GM18909 (cell line): Measurements from ENCODE around the gene KCNG2.
"Not testable (repeated sequence)": the region's sequence is repeated elsewhere in the genome, so short reads cannot be mapped to it uniquely, and the experiment has no call there.

Experiments
- ATAC-seq: cut with Tn5 transposase; IDR thresholded peaks from one replicate; pipeline ENCODE4 v1.9.1; 2021; ENCODE audit warnings: mild to moderate bottlenecking; ENCODE audit not compliant: unreplicated experiment, poor library complexity

KCNG2 gene

GRCh38 chr18:79878246-79878645 lies 80.5 kb downstream of the KCNG2 start:
- ATAC-seq, result not testable (repeated sequence)

- no peak for ATAC-seq
These were observed 81.1 kb downstream of the KCNG2 start for GRCh38 chr18:79878741-79879378.

- no peak for ATAC-seq
These were observed 81.8 kb downstream of the KCNG2 start for GRCh38 chr18:79879566-79879965.

- no peak for ATAC-seq
These were observed 84.0 kb downstream of the KCNG2 start for GRCh38 chr18:79881695-79882094.

- no peak for ATAC-seq
These were observed 84.9 kb downstream of the KCNG2 start for GRCh38 chr18:79882522-79883241.

- no peak for ATAC-seq
These were observed 85.9 kb downstream of the KCNG2 start for GRCh38 chr18:79883461-79884293.

- no peak for ATAC-seq
These were observed 86.7 kb downstream of the KCNG2 start for GRCh38 chr18:79884294-79884962.

- no peak for ATAC-seq
These were observed 87.4 kb downstream of the KCNG2 start for GRCh38 chr18:79884963-79885728.

- no peak for ATAC-seq
These were observed 89.7 kb downstream of the KCNG2 start for GRCh38 chr18:79887181-79888000.

- no peak for ATAC-seq
These were observed 90.3 kb downstream of the KCNG2 start for GRCh38 chr18:79888016-79888415.

- no peak for ATAC-seq
These were observed 91.8 kb downstream of the KCNG2 start for GRCh38 chr18:79889569-79889968.

- no peak for ATAC-seq
These were observed 92.9 kb downstream of the KCNG2 start for GRCh38 chr18:79890674-79891073.

- no peak for ATAC-seq
These were observed 99.0 kb downstream of the KCNG2 start for GRCh38 chr18:79896738-79897137.

- ATAC-seq, result no peak
These were observed 100.3 kb downstream of the KCNG2 start for GRCh38 chr18:79897940-79898625.

- ATAC-seq, result no peak
These were observed 101.3 kb downstream of the KCNG2 start for GRCh38 chr18:79898952-79899608.

- no peak for ATAC-seq
These were observed 102.1 kb downstream of the KCNG2 start for GRCh38 chr18:79899609-79900445.
